NCI-H146 treated with DMSO at 0.1 percent for 48 hours (cell line): ENCODE data around the gene LIPA.
A peak's percentile ranks its signal among the peaks of the same experiment; 100 is the strongest.
"Not testable (repeated sequence)": the region's sequence is repeated elsewhere in the genome, so short reads cannot be mapped to it uniquely, and the experiment has no call there.

Experiments used
- DNase-seq: peaks from one replicate; lab custom pipeline; 2025; ENCODE audit not compliant: unreplicated experiment; lab: John Stamatoyannopoulos, UW

LIPA gene

DNA sequence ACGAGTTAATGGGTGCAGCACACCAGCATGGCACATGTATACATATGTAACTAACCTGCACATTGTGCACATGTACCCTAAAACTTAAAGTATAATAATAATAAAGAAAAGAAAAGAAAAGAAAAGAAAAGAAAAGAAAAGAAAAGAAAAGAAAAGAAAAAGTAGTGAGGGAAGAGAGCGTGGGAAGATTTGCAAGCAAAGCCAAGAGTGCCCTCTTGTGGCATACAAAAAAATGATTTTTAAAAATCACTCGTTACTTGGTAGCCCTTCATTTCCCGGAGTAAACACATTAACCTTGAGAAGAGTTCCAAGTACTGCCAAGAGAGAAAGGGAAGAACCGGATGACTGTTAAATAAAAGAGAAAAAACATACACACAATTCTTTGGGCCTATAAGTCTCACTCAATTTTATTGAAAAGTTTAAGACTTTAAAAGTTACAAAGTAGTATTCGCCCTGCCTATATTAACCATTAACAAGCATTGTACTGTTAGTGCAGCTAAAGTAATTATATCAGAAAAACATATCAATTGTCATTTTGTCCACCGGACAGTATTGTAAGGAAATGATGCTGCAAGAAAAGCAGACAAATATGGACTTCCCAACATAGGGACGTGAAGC lies 38.3 kb downstream of the LIPA start:
- no peak for DNase-seq

DNA sequence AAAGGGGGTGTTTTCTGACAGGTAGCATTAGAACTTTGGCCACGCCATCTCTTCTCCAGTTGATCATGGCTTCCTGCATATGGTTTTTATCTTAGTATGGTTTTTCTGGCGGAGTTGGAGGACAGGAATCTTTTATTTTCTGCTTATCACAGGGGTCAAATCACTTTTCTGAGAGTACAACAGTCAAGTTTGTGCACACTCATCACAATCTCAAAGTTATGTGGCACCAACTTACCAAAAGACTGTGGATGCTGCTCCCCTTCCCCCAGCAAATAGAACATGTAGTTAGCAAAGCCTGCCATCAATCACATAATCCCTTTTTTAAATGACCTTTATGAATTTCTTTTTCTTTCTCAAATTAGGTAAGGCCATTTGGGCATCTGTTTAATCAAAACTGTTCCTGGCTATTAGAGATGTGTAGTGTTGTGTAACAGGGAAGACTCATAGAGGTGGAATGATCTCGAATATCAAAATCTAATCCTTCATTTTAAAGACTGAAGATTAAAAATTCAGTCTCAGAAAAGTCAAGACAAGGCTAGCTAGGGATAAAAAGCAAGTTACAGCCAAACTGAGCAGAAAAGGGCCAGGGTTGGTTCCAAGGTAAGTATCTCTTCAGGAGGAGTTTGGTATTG lies 40.7 kb downstream of the LIPA start:
- DNase-seq: no peak

GRCh38 chr10:89209718-89210117 lies 41.9 kb downstream of the LIPA start:
- no peak for DNase-seq

GRCh38 chr10:89207801-89208551 lies 43.6 kb downstream of the LIPA start:
- DNase-seq: no peak

- no peak for DNase-seq
Observed at GRCh38 chr10:89207181-89207800, 44.3 kb downstream of the LIPA start, which contains the start of gene CH25H. Gene CH25H, minus strand, starts transcription at chr10:89207317. Its CDS starts 25 bp downstream, at chr10:89207292.

DNA sequence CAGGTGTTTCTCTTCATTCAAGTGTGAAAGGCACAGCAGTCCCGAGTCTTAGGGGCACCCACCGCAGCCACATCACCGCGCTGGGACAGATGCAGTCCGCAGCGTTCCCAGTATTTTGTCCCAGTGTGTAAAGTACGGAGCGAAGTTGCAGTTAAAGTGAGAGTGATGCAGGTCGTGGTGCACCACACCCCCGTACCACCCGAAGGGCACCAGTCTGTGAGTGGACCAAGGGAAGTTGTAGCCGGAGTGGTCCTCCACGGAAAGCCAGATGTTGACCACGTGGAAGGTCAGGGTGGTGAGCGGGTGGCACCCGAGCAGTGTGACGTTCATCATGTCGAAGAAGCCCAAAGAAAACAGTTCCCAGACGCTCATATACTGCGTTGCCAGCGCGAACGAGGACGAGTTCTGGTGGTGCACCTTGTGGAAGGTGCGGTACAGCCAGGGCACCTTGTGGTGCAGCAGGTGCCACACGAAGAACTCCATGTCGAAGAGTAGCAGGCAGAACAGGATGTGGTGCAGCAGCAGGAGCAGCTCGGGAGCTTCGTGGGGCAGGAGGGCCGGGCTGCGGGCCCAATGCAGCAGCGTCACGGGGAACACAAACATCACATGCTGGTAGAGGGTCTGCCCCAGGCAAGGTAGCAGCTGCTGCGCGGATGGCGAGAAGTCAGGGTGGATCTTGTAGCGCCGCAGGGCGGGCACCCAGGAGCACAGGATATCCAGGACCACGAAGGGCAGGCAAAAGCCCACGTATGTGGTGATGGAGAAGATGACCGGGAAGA lies 45.0 kb downstream of the LIPA start:
- DNase-seq: no peak

GRCh38 chr10:89204621-89205185 lies 46.9 kb downstream of the LIPA start:
- DNase-seq: no peak

DNA sequence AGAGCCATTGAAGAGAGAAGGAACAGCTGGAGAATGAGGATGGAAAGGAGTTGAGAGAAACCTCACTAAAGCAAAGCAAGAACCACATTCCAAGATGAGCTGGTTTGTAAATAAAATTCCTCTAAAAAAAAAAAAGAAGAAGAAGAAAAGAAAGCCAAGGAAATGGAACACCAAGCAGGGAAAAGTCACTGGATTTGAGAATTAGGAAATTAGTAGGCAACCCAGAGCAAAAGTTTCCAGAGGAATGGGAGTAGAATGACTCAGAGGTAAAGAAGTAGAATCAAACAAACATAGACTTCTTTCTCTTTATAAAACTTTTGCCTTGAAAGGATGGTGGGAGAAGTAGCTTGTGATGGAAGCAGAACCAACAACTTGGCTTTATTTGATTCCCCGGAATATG lies 48.3 kb downstream of the LIPA start:
- DNase-seq: no peak

DNA sequence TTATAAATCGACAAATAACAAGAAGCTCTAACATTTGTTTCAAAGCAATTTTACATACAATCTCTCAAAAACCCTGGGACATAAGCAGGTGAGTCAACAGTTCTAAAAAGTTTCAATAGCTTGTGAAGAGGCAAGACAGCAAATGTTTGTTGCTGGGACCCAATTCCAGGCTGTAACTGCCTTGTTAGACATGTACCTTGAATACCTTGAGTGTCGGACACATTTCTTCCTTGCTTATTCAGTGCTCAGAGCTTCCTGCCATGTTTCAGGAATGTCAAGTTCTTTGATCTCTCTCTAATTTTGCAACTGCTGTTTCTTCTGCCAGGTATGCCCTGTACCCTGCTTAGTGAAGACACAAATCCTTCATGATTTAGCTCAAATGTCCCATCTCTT lies 49.5 kb downstream of the LIPA start:
- DNase-seq: no peak

GRCh38 chr10:89201345-89202032 lies 50.1 kb downstream of the LIPA start:
- no peak for DNase-seq

DNA sequence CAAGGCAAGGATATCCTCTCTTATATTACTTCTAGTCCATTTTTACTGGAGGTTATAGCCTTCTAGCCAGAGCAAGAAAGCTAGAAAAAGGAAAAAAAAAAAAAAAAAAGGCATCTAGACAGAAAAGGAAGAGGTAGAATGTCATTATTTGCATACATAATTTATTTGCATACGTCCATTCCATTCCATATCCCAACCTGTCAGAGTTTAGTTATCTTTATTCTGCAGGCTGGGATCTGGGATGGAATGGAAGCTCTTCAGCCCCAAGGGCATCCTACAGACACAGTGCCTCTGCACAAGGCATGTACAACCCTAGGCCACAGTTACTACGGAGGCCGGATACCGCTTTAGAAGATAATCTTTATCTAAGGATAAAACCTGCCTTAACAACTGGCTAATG lies 54.1 kb downstream of the LIPA start:
- no peak for DNase-seq

DNA sequence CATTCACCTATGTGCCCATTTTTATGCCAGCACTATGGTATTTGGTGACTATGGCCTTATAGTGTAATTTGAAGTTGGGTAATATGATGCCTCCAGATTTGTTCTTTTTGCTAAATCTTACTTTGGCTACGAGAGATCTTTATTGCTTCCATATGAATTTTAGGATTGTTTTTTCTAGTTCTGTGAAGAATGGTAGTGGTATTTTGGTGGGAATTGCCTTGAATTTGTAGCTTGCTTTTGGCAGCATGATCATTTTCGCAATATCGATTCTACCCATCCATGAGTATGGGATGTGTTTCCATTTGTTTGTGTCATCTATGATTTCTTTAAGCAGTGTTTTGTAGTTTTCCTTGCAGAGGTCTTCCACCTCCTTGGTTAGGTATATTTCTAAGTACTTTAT lies 60.3 kb downstream of the LIPA start:
- not testable (repeated sequence) for DNase-seq

DNA sequence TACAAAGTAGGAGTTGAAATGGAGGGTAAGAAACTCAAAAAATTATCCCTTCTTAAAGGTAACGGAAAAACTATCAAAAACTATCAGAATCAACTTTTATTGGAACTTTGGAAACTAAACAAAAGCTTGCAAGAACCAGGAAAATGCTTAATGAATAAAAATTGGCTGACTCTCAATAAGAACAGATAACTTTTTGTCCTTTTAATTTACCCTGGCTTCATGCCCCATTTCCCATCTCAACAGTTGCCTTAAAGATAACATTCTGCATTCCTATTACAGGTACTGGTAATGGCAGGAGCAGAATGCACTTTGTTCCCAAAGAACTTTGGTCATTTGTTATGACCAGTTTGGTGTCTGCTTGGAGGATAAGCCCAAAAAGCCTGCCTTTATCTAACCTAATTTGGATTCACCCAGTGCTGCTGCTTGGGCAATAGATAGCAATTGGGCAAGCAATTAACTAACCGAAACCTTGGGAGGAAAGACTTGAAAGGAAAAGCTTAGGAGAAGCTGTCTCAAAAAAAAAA lies 62.3 kb downstream of the LIPA start:
- DNase-seq: no peak

GRCh38 chr10:89185658-89186057 lies 65.9 kb downstream of the LIPA start:
- DNase-seq: peak; percentile 1

GRCh38 chr10:89184638-89185037 lies 66.9 kb downstream of the LIPA start:
- DNase-seq: no peak

DNA sequence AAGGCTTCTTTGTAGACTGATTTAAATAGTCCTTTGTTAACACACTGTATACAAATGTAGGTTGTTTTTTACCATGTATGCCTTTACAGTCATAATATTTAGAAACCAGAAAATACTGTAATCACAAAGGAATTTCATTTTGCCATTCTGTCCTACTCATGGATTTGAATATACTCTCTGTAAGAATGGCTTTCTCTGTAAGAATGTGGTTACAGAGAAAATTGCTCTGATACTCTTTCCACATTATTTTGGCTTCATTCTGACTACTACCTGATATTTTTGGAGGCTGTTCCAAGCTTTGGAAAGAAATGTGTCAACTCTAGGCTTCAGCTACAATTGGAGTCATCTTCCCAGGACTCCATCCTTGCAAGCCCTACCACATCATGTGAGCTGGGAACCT lies 68.0 kb downstream of the LIPA start:
- DNase-seq: no peak

DNA sequence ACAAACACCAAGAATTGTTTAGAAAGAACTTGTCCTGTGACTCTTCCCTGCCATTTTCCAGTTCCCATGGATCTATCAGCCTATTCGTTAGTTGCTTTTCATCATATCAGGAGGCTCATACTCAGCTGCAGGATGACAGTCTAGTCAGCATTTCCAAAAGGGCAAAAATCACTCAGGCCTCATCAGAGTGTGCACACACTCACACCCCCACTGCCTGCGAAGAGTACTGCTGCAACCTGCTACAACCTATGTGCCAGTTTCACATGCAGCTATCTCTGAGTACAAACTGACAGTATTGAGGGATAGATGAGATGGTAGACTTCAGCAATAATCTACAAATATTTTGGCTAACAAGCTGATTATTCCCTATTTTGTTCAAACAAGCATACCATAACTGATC lies 68.7 kb downstream of the LIPA start:
- DNase-seq: no peak

GRCh38 chr10:89175816-89176215 lies 75.8 kb downstream of the LIPA start:
- DNase-seq: no peak

DNA sequence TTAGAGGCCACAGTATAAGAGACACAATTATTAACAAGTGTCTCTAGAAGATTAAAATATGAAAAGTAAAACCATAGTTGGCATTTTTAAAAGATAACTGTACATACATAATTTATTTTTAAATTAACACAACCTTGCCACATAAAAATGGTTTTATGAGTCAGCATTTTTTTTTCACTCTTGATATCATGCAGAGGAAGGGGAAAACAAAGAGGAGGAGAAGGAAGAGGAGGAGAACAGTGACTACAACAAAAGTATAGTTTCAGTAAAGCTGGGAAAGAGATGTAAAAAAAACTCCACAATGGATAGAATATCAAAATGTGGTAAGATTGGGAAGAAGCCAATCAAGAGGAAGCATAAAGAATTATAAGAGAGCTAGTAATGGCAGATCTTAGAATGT lies 78.5 kb downstream of the LIPA start:
- no peak for DNase-seq

GRCh38 chr10:89171996-89172395 lies 79.6 kb downstream of the LIPA start:
- DNase-seq: no peak
